GM19099 (cell line): ENCODE measurements around the gene ADORA3.

ENCODE experiments used
- POLR2A ChIP-seq: IDR thresholded peaks from 3 replicates; pipeline ENCODE4 v1.6.1; 2011; ENCODE audit warnings: low read depth; ENCODE audit not compliant: insufficient read length; ENCODE audit errors: extremely low read depth

ADORA3 gene

DNA sequence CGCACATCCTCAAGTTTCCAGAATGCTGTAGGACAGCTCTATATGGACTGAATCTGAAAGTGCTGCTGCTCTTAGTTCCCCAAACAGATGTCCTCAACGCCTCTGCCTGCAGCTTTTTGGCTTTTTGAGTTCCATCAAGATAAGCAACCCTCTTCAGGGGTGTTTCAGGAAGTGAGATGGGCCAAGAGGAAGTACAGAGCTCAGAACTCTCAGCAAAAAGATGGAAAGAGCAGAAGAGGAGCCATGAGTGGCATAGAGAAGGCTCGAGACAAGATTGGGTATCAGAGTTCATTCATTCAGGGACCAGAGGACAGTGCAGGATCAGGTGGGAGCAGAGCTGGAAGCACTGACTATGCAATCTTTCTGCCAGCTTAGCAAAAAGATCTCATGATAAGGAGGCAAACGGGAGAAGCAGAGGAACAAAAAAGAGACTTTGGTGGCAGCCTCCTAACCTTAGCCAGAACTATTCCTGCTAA is at the start of gene ADORA3, which contains the start of gene TMIGD3:
ADORA3 (minus strand) TSS at position 49 of the 476 bp plus-strand sequence. CDS start 279 bp downstream, outside the sequence.
TMIGD3 (minus strand) TSS at position 49 of the 476 bp plus-strand sequence. CDS start 279 bp downstream, outside the sequence.
- no peak for TF ChIP-seq POLR2A

DNA sequence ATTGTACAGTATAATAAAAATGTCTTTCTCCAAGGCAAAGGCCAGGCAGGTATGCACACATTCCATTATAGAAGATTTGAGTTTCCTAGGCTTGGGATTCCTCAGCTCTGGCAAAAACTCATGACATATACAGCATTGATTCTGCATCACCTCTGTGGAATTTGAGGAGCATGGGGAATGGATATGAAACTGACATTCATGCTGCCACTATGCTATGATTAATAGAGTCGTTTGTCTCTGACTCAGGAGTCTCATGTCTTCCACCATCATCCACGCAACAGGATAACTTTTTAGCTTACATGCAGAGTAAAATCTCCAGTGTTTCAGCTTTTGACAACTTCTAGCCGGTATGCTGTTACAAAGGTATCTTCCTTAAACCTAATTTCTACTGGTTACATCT is 49.8 kb upstream of the ADORA3 start:
- TF ChIP-seq POLR2A: no peak

DNA sequence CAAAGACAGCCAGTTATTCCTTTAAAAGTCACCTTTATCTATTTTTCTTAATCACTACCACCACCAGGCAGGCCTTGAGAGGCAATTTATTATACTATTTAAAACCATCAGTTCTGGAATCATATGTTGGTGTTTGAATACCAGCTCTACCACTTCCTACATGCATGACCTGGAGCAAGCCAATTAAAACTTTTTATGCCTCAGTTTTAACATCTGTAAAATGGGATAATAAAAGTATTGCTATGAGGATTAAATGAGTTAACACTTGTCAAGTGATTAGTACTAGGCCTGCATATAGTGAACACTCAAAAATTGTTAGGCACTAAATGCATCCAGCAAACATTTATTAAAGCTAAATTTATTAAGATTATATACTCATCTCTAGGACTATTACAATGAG is 49.2 kb upstream of the ADORA3 start:
- no peak for TF ChIP-seq POLR2A

DNA sequence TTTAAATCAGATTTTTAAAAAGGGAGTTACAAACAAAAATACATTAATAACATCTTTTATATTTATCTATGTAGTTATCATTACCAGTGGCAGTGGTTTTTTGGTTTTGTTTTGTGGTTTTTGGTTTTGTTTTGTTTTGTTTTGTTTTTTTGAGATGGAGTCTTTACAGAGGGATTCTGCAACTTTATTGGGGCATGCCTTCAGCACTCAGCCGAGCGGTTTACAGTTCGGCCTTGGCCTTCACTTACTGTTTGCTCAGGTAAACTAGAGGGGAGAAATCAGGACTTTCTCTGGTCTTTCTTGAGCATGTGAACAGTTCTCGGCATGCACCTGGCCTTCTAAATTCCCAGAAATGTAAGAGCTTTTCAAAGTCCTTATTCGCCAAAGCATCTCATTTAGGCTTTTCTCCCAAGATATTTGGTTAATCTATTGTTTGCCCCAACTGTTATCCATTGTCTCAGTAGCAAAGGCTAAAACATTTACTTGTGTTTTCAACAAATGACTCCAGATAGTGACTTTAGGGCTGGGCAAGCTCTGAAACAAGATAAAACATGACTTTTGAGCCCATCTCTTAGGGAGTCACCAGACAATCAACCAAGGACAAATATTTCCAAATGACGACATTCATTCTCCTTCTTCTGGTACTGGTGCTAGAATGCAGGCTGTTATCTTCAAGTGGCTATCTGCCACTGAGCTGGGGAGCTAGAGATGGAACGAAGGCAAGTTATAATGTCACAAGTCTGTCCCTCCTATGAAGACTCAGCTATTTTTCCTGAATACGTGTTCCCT is 48.4 kb upstream of the ADORA3 start:
- TF ChIP-seq POLR2A: no peak

DNA sequence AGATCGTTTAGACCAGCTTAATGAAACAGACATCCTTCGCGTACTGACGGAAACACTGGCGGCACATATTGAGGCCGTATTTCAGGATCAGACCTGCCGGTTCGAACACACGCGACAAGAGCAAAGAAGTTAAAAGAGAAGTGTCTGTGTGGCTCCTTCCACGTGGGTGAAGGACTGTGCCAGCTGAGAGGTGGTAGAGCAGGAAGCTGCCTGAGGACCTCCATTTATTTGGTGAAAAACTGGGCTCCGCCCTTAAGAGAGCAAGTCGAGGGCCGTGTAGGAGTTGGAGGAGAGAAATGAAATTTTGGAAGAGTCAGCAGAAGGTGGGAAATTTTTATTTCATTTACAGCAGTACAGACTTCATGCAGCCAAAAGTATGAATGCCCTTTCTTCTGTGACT is 38.8 kb upstream of the ADORA3 start:
- no peak for TF ChIP-seq POLR2A

DNA sequence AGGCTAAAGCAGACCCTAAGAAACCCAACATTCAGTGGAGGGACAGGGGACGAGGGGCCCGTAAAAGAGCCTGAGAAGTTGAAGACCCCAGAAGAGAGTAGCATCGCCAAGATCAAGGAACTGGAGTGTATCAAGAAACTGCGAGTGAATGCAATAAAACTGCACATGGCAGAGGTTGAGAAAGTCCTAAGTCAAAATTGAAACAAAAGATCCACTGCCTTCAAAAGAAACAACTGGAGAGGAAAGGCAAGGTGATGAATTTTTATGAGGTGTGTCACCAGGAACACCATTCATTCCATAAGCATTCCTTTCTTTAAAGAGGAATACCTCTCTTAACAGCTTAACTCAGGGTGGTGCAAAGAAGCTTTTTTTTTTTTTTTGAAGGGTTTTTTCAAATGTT is 38.3 kb upstream of the ADORA3 start:
- no peak for TF ChIP-seq POLR2A

DNA sequence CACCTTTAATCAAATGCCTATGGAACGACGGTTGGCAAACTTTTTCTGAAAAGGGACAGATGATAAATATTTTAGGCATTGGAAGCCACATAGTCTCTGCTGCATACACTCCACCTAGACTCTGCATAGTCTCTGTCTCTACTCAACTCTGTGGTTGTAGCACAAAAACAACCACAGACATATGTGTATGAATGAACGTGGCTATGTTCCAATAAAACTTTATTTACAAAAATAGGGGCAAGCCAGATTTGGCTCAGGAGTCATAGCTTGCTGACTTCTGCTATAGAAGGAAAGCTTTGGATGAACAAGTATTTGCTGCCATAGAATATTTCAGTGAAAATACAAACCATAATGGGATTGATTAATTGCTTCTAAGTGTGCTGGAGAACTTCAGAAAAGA is 37.5 kb upstream of the ADORA3 start:
- TF ChIP-seq POLR2A: no peak

DNA sequence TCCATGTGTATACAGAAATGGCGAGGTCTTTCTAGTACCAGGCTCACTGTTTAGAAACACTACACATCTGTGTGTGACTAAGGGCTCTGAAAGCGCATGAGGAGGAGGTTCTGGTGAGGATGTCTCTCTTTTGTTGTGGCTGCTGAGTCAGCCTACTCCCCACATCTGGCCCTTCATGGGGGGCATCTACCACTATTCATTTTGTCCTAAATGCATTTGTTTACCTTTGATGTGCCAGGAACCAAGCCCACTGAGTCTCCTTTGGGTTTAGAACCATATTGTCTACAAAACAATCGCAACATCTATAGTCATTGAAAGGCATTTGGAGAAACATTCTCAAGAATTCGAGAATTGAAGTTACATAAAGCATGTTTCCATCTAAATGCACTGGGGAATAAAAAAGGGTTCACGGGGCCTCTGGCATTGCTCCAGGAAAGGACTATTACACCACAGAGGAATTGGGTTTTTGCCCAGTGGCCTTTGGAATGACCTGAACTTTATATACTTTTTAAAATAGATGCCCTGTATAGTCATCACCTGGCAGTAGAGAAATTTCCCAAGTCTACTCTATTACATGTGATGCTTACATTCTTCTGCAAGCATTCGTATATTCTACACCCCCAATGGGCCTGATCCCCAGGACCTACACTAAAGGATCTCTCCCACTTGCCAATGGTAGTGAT is 35.1 kb upstream of the ADORA3 start:
- no peak for TF ChIP-seq POLR2A

DNA sequence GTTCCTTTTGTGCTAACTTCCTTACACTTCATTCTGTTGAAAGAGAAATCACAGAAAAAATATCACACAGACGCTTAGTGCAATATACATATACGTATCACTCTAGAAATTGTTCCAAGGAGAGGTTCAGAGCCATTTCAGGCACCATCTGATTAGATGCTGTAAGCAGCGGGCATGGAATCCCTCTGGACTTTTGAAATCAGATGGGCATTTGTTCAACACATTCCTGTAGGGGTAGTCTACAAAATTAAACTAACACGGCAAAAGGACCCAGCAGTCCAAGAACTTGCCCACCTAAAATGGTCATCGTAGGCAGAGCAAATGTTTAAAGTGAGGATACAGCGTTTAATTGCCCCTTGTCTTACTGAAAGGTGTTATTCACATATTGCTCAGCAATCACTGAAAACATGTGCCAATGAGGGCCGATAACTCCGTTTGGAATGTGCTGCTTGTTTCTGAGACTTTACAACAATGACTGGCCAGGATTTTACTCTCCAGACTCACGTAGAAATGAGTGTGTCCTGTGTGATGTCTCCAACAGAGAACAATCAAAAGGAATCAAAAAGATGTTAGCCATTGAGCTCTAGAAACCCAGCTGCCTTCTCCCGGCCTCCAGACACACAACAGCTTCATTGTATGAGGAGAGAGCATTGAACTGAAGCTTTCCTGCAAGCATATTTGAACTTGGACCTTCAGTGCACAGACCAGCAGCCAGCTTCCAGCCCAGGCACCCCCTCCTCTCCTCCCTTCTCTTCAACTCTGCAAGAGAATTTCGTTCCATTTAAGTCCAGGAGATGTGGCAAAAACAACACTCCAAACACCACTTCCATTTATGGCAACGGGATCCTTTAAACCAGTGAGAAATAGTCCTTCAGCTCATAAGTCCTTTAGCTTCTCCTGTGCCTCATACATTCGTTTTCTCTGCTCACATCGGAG is 32.1 kb upstream of the ADORA3 start:
- TF ChIP-seq POLR2A: no peak

DNA sequence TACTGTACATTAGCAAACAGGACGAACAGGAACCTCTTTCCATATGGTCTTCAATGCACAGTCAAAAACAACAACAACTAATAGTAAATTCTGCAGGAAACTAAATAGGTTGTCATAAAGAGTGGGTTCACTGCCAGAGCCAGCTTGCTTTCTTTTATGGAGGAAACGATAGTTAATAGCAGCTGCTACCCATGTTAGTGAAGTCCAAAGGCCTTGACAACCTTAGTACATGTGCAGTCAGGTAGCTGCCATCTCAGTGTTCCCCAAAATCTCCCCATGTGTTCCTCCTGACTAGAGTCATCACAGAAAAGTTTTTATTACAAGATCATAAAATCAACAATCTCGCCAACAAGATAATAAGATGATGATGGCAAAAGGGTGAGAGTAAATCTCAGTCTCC is 16.6 kb upstream of the ADORA3 start:
- TF ChIP-seq POLR2A: no peak

DNA sequence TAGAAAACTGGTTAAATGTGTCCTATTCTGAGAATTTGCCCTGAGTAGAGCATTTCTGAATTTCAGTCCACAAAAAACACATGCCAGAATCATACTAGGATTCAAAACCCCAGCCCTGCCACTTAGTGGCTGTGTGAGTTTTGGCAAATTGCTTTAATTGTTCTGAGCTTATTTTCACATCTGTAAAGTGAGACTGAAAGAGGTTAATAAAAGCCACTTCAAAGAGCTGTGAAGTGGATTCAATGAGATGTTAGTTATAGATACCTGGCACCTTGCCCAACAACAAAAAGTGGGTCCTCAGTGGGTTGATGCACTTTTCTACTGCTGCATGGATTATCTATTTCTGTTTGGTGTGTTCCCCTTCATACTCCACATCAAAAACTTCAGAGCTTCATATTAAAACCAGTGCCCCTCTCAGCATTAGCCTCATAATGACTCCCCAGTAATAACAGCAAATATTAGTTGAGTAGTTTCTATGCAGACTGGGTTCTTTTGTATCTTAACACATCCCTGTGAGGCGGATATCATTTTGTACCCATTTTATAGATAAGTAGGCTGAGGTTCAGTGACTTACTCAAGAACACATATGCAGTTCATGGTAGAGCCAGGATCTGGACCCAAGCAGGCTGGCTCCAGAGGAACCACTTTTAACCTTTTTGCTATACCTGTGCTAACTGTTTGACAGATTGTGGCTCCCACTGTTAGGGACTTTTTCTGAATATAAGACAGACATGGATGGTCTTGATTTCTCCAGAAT is 14.2 kb upstream of the ADORA3 start:
- TF ChIP-seq POLR2A: no peak

DNA sequence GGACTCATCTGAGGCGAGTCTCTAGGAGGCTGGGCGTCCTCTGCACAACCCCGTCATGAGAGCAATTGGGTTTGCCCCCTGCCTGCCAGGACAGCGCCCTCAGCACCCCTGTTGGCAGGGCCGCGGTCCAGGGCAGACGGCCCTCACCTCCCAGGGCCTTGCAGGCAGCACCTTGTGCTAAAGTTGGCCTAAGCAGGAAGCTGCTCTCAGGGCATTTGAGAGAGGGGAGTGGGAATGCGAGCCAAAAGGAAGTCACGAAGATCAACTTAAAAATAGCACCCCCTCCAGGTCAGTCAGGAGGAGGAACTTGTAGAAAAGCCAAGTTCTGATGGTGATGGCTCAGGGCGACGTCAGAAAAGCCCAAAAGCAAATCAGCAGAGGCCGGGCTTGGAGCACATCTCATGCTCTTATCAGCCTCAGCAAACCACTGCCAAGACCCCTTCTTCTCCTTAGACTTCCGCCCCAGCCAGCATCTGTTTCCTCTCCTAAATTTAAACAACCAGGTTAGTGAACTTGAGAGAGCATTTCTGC is 12.6 kb upstream of the ADORA3 start:
- peak; percentile 38 for TF ChIP-seq POLR2A

DNA sequence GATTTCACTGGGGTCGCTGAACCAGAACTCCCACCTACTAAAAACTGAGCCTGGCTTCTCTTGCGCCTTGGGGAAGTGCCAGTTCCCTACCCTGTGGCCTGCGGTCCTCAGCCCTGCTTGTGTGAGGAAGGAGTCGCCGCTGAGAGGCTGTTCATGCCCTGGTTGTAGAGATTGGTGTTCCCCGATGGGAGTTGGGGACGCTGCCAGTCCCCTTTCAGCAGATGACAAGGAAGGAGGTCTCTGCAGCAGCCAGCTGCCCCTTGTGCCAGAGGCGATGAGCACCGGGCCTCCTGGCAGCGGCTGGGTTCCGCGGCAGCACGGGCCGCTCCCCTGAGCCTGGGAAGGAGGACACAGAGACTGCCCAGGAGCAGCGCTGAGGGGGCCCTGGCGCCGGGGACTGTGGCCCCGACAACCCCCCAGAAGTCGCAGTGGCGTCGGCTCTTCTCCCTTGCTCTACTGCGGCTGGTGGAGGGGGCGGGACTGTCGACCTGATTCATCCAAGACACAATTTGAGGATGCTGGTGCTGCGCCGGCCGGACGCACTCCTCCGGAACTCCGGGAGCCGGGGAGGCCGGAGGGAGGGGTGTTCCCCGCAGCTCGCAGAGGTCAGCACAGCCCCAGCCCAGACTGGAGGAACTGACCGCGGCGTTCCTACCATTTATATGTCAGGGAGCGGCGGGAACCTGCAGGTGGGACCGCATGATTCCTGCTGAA is 12.0 kb upstream of the ADORA3 start:
- no peak for TF ChIP-seq POLR2A
